HG03439 (cell line): ENCODE data around the gene SPOPL.
"Not testable (repeated sequence)": the region's sequence is repeated elsewhere in the genome, so short reads cannot be mapped to it uniquely, and the experiment has no call there.

ENCODE experiments used
- ATAC-seq: cut with Tn5 transposase; IDR thresholded peaks from one replicate; pipeline ENCODE4 v1.9.1; 2021; ENCODE audit warnings: mild to moderate bottlenecking, moderate library complexity; ENCODE audit not compliant: unreplicated experiment

Gene SPOPL

GRCh38 chr2:138501425-138502254, at the start of gene SPOPL:
Gene SPOPL, plus strand, starts transcription at chr2:138501770. Its CDS starts 48,447 bp downstream, at chr2:138550217.
- peak; percentile 73 for ATAC-seq

- ATAC-seq, result no peak
These were observed 49.2 kb upstream of the SPOPL start for GRCh38 chr2:138452324-138452723.

GRCh38 chr2:138453815-138454214, 47.8 kb upstream of the SPOPL start:
- no peak for ATAC-seq

GRCh38 chr2:138454761-138455160, 46.8 kb upstream of the SPOPL start:
- ATAC-seq, result no peak

- ATAC-seq, result no peak
These were observed 46.3 kb upstream of the SPOPL start for GRCh38 chr2:138455275-138455674.

GRCh38 chr2:138455691-138456090, 45.9 kb upstream of the SPOPL start:
- no peak for ATAC-seq

- ATAC-seq, result not testable (repeated sequence)
These were observed 38.9 kb upstream of the SPOPL start for GRCh38 chr2:138462689-138463088.

- no peak for ATAC-seq
These were observed 33.0 kb upstream of the SPOPL start for GRCh38 chr2:138468617-138469016.

GRCh38 chr2:138469411-138469810, 32.2 kb upstream of the SPOPL start:
- ATAC-seq, result no peak

- ATAC-seq, result no peak
These were observed 30.6 kb upstream of the SPOPL start for GRCh38 chr2:138470941-138471340.

GRCh38 chr2:138474100-138474825, 27.3 kb upstream of the SPOPL start:
- no peak for ATAC-seq

- peak; percentile 68 for ATAC-seq
These were observed 26.2 kb upstream of the SPOPL start for GRCh38 chr2:138475277-138475776.

GRCh38 chr2:138476186-138476585, 25.4 kb upstream of the SPOPL start:
- ATAC-seq, result no peak

- no peak for ATAC-seq
These were observed 24.6 kb upstream of the SPOPL start for GRCh38 chr2:138476940-138477339.

GRCh38 chr2:138482796-138483195, 18.8 kb upstream of the SPOPL start:
- ATAC-seq, result not testable (repeated sequence)

GRCh38 chr2:138485019-138485418, 16.6 kb upstream of the SPOPL start:
- no peak for ATAC-seq

- no peak for ATAC-seq
These were observed 15.0 kb upstream of the SPOPL start for GRCh38 chr2:138486363-138487198.

- no peak for ATAC-seq
These were observed 10.7 kb upstream of the SPOPL start for GRCh38 chr2:138490673-138491494.

- no peak for ATAC-seq
These were observed 10.1 kb upstream of the SPOPL start for GRCh38 chr2:138491495-138491862.

GRCh38 chr2:138492160-138492559, 9.4 kb upstream of the SPOPL start:
- no peak for ATAC-seq
